Spinal cord (tissue), 10 donors: ENCODE results near the gene HOXD1. TPM values are rescaled to one million over a fixed set of nuclear protein-coding genes. Genes with fewer than 3 reads are reported as not detected.

ENCODE experiments used
- DNase-seq, 6 donors: peaks; one replicate each; pipeline versions ENCODE4 v3.0.0 to v3.0.0-alpha.2; 2013 to 2015; ENCODE audit warnings: low spot score in 6 of 6, low read depth in 4 of 6
- H3K27ac ChIP-seq: one replicate; pipeline ENCODE4 v1.5.1; 2013; ENCODE audit warnings: low read depth, low read length, control low read depth
- H3K27me3 ChIP-seq: one replicate; pipeline ENCODE4 v1.6.1; 2013; ENCODE audit warnings: low read length; ENCODE audit not compliant: control insufficient read depth, insufficient read depth
- H3K36me3 ChIP-seq: one replicate; pipeline ENCODE4 v1.6.1; 2013; ENCODE audit warnings: low read length; ENCODE audit not compliant: control insufficient read depth, insufficient read depth
- H3K4me1 ChIP-seq: one replicate; pipeline ENCODE4 v1.6.1; 2013; ENCODE audit warnings: low read length; ENCODE audit not compliant: control insufficient read depth, insufficient read depth
- H3K4me3 ChIP-seq: one replicate; pipeline ENCODE4 v1.5.1; 2013; ENCODE audit warnings: low read depth, low read length, control low read depth
- H3K9me3 ChIP-seq: one replicate; pipeline ENCODE4 v1.6.1; 2013; ENCODE audit warnings: low read length; ENCODE audit not compliant: control insufficient read depth, insufficient read depth
- WGBS: methylation state at CpG from one replicate; pipeline ENCODE4 v1.1.5; 2013; ENCODE audit warnings: missing lambda C conversion rate; ENCODE audit not compliant: insufficient coverage; 5-methylcytosine and 5-hydroxymethylcytosine counted together
- polyA plus RNA-seq, 2 donors: library from polyadenylated mRNA; unstranded; fragments of 120-200 nt; gene quantifications; one replicate each; pipeline ENCODE4 v1.2.1, GENCODE V29; 2013; ENCODE audit not compliant: insufficient read length in 2 of 2
- total RNA-seq, 2 donors: library from RNA; depleted of rRNA in 1 of 2; stranded (reverse); fragments of 120-200 nt in 1 of 2; fragments of >200 nt in 1 of 2; gene quantifications; one replicate each; pipeline versions ENCODE4 v1.2.3 to v1.2.4, GENCODE V29; 2013 to 2014
- donor health status: healthy.

Gene HOXD1
- total and polyA plus RNA-seq, 4 donors: 0.66 to 5.6 (median 3.9) TPM

GRCh38 chr2:176165370-176166050 lies 23.0 kb upstream of the HOXD1 start:
- Histone ChIP-seq H3K9me3 (no peaks in the 10 kb centered on the region), H3K4me1 (peaks cover 57% of the 10 kb centered on the region), H3K27me3 (peaks cover 32% of the 10 kb centered on the region), H3K4me3 (peak overlapping the region; percentile 24), H3K36me3 (peaks cover 22% of the 10 kb centered on the region), H3K27ac (peak overlapping the region; percentile 76)
- peak in 2 of 6 donors; percentile 69 to 72 for DNase-seq
- 16% methylated on average over 19 of the region's 26 CpGs for WGBS

DNA sequence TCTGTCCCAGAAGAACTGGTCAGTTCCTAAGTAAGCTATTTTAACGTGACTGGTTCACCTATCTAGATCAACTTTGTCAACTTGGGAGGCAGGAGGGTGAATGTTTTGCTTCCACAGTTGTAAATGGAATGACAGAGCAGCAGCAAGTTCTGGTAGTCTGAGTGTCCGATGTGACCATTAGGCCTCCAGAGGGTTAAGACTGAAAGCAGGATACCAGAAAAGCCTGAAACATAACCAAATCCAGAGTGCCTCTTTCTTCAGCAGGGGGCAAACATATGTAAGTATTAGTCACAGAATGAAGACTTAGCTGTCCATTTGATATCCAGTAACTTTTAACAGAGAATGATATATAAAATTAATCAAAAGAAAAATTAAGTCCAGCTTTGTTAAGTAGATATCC lies 22.2 kb upstream of the HOXD1 start:
- no CpG with 5 or more reads among the region's 2 CpGs for WGBS
- Histone ChIP-seq H3K27me3 (peaks cover 29% of the 10 kb centered on the region), H3K4me1 (peaks cover 58% of the 10 kb centered on the region)

DNA sequence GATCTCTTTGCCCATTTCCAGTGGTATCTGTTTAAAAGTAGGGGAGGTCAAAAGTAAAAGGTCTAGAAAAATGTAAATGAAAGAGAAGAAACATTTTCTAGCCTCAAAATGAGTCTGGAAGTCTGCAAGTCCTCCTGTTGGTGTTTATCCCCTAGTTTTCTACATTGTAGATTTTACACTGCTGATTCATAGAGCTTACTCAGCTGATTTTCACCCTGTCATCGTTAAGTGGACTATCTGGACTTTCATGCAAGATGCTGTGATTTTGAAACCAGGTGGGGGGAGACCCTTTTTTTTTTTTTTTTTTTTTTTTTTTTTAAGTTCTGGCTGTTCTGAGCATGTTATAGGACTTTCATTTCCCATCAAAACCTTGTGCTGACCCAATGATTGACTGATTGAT lies 21.1 kb upstream of the HOXD1 start:
- WGBS: no CpG with 5 or more reads among the region's 1 CpG
- H3K27me3 ChIP-seq: peaks cover 33% of the 10 kb centered on the region

More for the DNA sequence above, 22.2 kb upstream of the HOXD1 start:
- H3K4me3 ChIP-seq: no peak overlapping the region
- H3K27ac ChIP-seq: peak overlapping the region; percentile 76
- H3K9me3 ChIP-seq: no peaks in the 10 kb centered on the region
- H3K36me3 ChIP-seq: peaks cover 27% of the 10 kb centered on the region
- DNase-seq: peak in 1 of 6 donors; percentile 38

DNA sequence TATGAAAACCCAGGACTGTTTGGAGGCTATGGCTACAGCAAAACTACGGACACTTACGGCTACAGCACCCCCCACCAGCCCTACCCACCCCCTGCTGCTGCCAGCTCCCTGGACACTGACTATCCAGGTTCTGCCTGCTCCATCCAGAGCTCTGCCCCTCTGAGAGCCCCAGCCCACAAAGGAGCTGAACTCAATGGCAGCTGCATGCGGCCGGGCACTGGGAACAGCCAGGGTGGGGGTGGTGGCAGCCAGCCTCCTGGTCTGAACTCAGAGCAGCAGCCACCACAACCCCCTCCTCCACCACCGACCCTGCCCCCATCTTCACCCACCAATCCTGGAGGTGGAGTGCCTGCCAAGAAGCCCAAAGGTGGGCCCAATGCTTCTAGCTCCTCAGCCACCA lies 19.3 kb upstream of the HOXD1 start:
- no peaks in the 10 kb centered on the region for H3K9me3 ChIP-seq
- DNase-seq: no peak
- H3K27ac ChIP-seq: no peak overlapping the region
- no peak overlapping the region for H3K4me3 ChIP-seq
- 40% methylated on average over 5 of the region's 5 CpGs for WGBS
- H3K4me1 ChIP-seq: peaks cover 46% of the 10 kb centered on the region
- peaks cover 32% of the 10 kb centered on the region for H3K27me3 ChIP-seq
- H3K36me3 ChIP-seq: peaks cover 37% of the 10 kb centered on the region

More for the DNA sequence above, 21.1 kb upstream of the HOXD1 start:
- peaks cover 59% of the 10 kb centered on the region for H3K4me1 ChIP-seq
- H3K36me3 ChIP-seq: peaks cover 38% of the 10 kb centered on the region
- no peaks in the 10 kb centered on the region for H3K9me3 ChIP-seq
- no peak overlapping the region for H3K4me3 ChIP-seq
- H3K27ac ChIP-seq: no peak overlapping the region
- no peak for DNase-seq

DNA sequence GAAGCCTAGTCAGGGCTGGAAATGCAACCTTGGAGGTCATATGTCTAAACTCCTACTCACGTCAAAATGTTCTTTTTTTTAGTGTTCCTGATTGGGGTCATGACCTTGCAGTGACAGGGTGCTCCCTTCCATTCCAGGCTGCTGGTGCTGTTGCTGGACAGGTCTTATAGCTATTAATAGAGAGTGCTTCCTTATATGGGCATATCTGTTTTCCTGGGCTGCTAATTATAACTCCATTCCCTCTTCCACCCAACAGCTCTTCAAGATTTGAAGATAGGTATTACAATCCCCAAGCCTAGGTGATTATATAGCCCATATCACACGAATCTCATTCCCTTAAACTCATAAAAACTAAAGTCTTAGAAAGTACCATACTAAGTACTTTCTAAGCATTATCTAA lies 18.8 kb upstream of the HOXD1 start:
- Histone ChIP-seq H3K27me3 (peaks cover 32% of the 10 kb centered on the region), H3K4me3 (no peak overlapping the region), H3K4me1 (peaks cover 46% of the 10 kb centered on the region), H3K9me3 (no peaks in the 10 kb centered on the region), H3K36me3 (peaks cover 34% of the 10 kb centered on the region), H3K27ac (no peak overlapping the region)
- no peak for DNase-seq
- no CpG with 5 or more reads among the region's 2 CpGs for WGBS

DNA sequence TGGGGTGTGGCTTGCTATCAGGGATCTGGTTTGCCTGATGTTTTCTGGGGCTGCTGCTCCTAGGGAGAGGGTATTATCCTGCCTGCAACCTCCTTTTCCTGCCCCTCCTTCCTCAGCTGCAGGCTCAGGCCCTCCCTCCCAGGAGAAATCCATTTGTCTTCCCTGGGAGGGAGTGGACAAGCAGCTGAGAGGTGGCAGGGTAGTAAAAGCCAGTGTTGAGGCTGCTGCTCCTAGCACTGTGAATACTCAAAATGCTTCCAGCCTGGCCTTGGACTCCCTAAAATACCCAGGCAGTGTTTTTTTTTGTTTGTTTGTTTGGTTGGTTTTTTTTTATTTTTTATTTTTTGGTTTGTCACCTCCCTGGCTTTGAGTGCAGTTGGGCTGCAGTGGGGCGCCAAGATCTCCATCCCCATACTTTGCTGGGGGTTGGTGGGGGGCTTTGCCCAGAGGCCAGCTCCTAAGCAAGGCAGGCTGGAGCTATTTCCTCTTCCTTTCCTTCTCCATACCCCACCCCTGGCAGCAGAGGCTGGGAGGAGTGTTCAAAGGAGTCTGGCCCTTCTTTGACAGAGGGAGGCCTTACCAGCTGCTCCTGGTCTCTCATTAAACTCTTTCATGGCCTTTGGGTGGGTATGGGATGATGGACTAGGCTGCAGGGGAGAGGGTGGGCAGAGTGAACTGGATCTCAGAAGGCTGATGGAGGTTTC lies 17.7 kb upstream of the HOXD1 start:
- no CpG with 5 or more reads among the region's 1 CpG for WGBS
- peak in 2 of 6 donors; percentile 36 to 75 for DNase-seq
- Histone ChIP-seq H3K36me3 (peaks cover 31% of the 10 kb centered on the region), H3K4me3 (no peak overlapping the region), H3K4me1 (peaks cover 47% of the 10 kb centered on the region), H3K9me3 (no peaks in the 10 kb centered on the region), H3K27ac (peak overlapping the region; percentile 69), H3K27me3 (peaks cover 25% of the 10 kb centered on the region)

DNA sequence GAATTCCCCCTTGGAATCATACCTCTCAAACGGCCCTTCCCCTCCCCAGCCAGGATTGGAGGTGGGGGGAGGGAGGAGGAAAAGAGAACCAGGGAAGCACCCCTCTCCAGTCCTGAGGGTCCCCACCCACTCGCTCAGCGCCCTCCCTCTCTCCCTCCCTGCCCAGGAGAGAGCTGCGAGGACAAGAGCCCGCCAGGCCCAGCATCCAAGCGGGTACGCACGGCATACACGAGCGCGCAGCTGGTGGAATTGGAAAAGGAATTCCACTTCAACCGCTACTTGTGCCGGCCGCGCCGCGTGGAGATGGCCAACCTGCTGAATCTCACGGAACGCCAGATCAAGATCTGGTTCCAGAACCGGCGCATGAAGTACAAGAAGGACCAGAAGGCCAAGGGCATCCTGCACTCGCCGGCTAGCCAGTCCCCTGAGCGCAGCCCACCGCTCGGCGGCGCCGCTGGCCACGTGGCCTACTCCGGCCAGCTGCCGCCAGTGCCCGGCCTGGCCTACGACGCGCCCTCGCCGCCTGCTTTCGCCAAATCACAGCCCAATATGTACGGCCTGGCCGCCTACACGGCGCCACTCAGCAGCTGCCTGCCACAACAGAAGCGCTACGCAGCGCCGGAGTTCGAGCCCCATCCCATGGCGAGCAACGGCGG lies 17.0 kb upstream of the HOXD1 start:
- WGBS: 28% methylated on average over 48 of the region's 51 CpGs
- Histone ChIP-seq H3K4me1 (peaks cover 47% of the 10 kb centered on the region), H3K27ac (peak overlapping the region; percentile 69), H3K27me3 (peaks cover 25% of the 10 kb centered on the region), H3K4me3 (peak overlapping the region; percentile 33), H3K36me3 (peaks cover 31% of the 10 kb centered on the region), H3K9me3 (no peaks in the 10 kb centered on the region)
- DNase-seq: peak in 2 of 6 donors; percentile 41 to 78

DNA sequence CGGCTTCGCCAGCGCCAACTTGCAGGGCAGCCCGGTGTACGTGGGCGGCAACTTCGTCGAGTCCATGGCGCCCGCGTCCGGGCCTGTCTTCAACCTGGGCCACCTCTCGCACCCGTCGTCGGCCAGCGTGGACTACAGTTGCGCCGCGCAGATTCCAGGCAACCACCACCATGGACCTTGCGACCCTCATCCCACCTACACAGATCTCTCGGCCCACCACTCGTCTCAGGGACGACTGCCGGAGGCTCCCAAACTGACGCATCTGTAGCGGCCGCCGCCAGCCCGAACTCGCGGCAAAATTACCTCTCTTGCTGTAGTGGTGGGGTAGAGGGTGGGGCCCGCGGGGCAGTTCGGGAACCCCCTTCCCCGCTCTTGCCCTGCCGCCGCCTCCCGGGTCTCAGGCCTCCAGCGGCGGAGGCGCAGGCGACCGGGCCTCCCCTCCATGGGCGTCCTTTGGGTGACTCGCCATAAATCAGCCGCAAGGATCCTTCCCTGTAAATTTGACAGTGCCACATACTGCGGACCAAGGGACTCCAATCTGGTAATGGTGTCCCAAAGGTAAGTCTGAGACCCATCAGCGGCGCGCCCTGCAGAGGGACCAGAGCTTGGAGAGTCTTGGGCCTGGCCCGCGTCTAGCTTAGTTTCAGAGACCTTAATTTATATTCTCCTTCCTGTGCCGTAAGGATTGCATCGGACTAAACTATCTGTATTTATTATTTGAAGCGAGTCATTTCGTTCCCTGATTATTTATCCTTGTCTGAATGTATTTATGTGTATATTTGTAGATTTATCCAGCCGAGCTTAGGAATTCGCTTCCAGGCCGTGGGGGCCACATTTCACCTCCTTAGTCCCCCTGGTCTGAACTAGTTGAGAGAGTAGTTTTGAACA lies 16.2 kb upstream of the HOXD1 start:
- WGBS: 33% methylated on average over 41 of the region's 60 CpGs
- Histone ChIP-seq H3K36me3 (peaks cover 31% of the 10 kb centered on the region), H3K27ac (peak overlapping the region; percentile 69), H3K27me3 (peaks cover 25% of the 10 kb centered on the region), H3K4me3 (peak overlapping the region; percentile 33), H3K9me3 (no peaks in the 10 kb centered on the region), H3K4me1 (peaks cover 47% of the 10 kb centered on the region)
- DNase-seq: peak in 2 of 6 donors; percentile 37 to 62
